Thoracic aorta (tissue), 2 donors: ENCODE measurements around the gene GSTM4. TPM values are rescaled to one million over a fixed set of nuclear protein-coding genes. Genes with fewer than 3 reads are reported as not detected.

Source experiments
- ATAC-seq: fragments of 150-250 bp; one replicate; pipeline ENCODE4 v1.8.0; 2017; ENCODE audit warnings: low read depth; ENCODE audit not compliant: insufficient number of reproducible peaks, low FRiP score
- DNase-seq: peaks from one replicate; pipeline ENCODE4 v3.0.0-alpha.2; 2020; ENCODE audit warnings: low spot score
- H3K27ac ChIP-seq, 2 donors: fragments of 200-600 bp; sonication (generic); 1 replicate in 1 of 2; 2 replicates in 1 of 2; pipeline ENCODE4 v1.5.1; 2016; ENCODE audit warnings: mild to moderate bottlenecking in 2 of 2, moderate library complexity in 2 of 2
- H3K27me3 ChIP-seq: fragments of 200-600 bp; sonication (generic); replicated peaks from 2 replicates; pipeline ENCODE4 v1.6.0; 2016; ENCODE audit warnings: mild to moderate bottlenecking; ENCODE audit not compliant: insufficient read depth
- H3K36me3 ChIP-seq: fragments of 200-600 bp; sonication (generic); one replicate; pipeline ENCODE4 v1.5.1; 2016
- H3K4me1 ChIP-seq, 2 donors: fragments of 200-600 bp; sonication (generic); 1 replicate in 1 of 2; 2 replicates in 1 of 2; pipeline versions ENCODE4 v1.5.1 to v1.6.0; 2016; ENCODE audit warnings: low read depth in 2 of 2, mild to moderate bottlenecking in 1 of 2; ENCODE audit not compliant: control insufficient read depth in 1 of 2
- H3K4me3 ChIP-seq: fragments of 200-600 bp; sonication (generic); 2 replicates; pipeline ENCODE4 v1.5.1; 2016; ENCODE audit warnings: mild to moderate bottlenecking
- H3K9me3 ChIP-seq: fragments of 200-600 bp; sonication (generic); 2 replicates; pipeline ENCODE4 v1.5.1; 2016
- total RNA-seq, 2 donors: library from RNA; depleted of rRNA; stranded (reverse); fragments of >200 nt; gene quantifications; one replicate each; pipeline versions ENCODE4 v1.1.0 to v1.2.3, GENCODE V29; 2016
- TF ChIP-seq, protein P1 (sequence below): fragments of 200-600 bp; sonication (generic); IDR thresholded peaks from one replicate; pipeline ENCODE4 v1.5.1; 2019; ENCODE audit warnings: antibody characterized with exemption

Gene GSTM4
- total RNA-seq, 2 donors from 2014 or later, result 15.7 to 28.4 TPM

DNA sequence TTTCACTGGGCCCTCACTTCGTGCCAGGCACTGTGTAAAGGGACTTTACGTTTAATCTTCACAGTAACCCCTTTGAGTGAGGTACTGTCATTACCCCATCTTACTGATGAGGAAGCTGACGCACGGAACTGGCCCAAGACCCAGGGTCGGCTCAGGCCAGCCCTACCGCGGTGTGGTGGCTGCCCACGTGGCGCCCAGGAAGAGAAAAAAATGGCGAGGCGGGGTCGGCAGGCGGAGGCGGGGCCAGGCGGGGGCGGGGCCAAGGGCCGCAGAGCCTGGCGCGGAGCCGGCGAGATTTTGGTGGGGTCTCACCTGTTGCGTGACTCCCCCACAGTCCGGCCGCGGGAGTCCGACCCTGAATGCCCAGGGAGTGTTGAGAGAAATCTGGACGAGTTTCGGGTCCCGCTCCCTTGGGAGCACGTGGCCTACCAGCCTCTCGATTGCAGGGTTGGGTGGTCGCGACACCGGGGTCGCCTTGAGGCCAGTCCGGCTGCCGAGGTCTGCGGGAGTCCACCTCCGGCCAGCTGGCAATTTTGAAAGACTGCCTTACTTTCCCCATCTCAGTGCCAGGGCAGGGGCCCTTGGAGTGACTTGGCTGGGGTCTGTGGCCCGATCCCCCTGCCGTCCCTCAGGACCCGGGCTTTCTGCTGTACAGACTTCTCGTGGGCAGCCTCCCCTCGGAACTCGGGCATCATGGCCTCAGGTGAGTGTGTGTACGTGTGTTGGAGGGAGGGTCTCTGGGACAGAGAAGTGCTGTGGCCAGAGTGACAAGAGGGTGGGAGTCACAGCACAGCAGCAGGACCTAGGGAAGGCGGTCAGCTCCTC, 36.1 kb upstream of the GSTM4 start, which contains the start of the genes AMPD2 and GNAT2:
AMPD2 (plus strand) TSS at position 262 of the 825 bp plus-strand sequence. CDS start 1,339 bp downstream, outside the sequence.
GNAT2 (minus strand) TSS at position 41 of the 825 bp plus-strand sequence. CDS start 6,746 bp downstream, outside the sequence.
- peak within 1 kb of the TSS; percentile 79 to 93 for H3K27ac ChIP-seq
- peaks cover 29 to 44% of the 10 kb centered on the region in 2 donors for H3K4me1 ChIP-seq
- H3K4me3 ChIP-seq, result peak within 1 kb of the TSS; percentile 88
- ATAC-seq (peak; percentile 57), DNase-seq (no peak)
- no peaks in the 10 kb centered on the region for H3K36me3 ChIP-seq
- H3K27me3 ChIP-seq, result no peaks in the 10 kb centered on the region
- TF ChIP-seq, protein P1, sequence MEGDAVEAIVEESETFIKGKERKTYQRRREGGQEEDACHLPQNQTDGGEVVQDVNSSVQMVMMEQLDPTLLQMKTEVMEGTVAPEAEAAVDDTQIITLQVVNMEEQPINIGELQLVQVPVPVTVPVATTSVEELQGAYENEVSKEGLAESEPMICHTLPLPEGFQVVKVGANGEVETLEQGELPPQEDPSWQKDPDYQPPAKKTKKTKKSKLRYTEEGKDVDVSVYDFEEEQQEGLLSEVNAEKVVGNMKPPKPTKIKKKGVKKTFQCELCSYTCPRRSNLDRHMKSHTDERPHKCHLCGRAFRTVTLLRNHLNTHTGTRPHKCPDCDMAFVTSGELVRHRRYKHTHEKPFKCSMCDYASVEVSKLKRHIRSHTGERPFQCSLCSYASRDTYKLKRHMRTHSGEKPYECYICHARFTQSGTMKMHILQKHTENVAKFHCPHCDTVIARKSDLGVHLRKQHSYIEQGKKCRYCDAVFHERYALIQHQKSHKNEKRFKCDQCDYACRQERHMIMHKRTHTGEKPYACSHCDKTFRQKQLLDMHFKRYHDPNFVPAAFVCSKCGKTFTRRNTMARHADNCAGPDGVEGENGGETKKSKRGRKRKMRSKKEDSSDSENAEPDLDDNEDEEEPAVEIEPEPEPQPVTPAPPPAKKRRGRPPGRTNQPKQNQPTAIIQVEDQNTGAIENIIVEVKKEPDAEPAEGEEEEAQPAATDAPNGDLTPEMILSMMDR, result no peak
- H3K9me3 ChIP-seq, result no peaks in the 10 kb centered on the region

DNA sequence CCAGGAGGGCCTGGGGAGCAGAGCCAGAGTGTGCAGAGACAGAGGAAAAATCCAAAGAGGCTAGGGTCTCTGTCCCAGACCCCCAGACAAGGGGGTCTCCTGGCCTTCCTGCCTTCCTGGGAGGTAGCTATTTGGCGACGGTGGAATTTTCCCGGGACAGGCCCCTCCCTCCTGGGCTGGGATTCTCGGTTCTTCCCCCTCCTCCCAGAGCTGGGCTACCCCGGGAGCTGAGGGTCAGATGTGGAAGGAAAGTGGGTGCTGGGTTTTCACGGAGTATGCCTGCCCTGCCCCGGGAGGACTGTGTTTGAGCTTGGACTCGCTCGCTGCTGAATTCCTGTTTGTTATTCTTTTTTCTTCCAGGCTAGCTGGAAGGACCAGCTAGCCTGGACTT, 35.5 kb upstream of the GSTM4 start:
- DNase-seq, result no peak
- ATAC-seq, result peak; percentile 36
- TF ChIP-seq, protein P1, result no peak

DNA sequence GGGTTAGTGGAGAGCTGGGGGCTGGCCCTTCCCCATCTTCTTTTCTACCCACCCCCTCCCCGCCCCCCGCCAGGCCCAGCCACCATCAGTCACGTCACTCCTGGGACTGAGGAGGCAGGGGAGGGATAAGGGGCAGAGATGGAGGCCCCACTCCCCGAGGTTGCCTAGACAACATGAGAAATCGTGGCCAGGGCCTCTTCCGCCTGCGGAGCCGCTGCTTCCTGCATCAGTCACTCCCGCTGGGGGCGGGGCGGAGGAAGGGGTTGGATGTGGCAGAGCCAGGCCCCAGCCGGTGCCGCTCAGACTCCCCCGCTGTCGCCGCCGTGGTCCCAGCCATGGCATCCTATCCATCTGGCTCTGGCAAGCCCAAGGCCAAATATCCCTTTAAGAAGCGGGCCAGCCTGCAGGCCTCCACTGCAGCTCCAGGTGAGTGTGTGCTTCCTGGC, 35.0 kb upstream of the GSTM4 start:
- Histone ChIP-seq H3K4me1 (peaks cover 29 to 44% of the 10 kb centered on the region in 2 donors), H3K27me3 (no peaks in the 10 kb centered on the region), H3K36me3 (no peaks in the 10 kb centered on the region), H3K9me3 (no peaks in the 10 kb centered on the region), H3K4me3 (peak overlapping the region; percentile 88), H3K27ac (peak overlapping the region; percentile 79 to 93)
- TF ChIP-seq, protein P1, result no peak
- DNase-seq (peak; percentile 97), ATAC-seq (peak; percentile 63)

More for the DNA sequence above, 35.5 kb upstream of the GSTM4 start:
- no peaks in the 10 kb centered on the region for H3K9me3 ChIP-seq
- H3K27me3 ChIP-seq, result no peaks in the 10 kb centered on the region
- peak overlapping the region; percentile 79 to 93 for H3K27ac ChIP-seq
- no peaks in the 10 kb centered on the region for H3K36me3 ChIP-seq
- peaks cover 29 to 44% of the 10 kb centered on the region in 2 donors for H3K4me1 ChIP-seq
- H3K4me3 ChIP-seq, result peak overlapping the region; percentile 88

DNA sequence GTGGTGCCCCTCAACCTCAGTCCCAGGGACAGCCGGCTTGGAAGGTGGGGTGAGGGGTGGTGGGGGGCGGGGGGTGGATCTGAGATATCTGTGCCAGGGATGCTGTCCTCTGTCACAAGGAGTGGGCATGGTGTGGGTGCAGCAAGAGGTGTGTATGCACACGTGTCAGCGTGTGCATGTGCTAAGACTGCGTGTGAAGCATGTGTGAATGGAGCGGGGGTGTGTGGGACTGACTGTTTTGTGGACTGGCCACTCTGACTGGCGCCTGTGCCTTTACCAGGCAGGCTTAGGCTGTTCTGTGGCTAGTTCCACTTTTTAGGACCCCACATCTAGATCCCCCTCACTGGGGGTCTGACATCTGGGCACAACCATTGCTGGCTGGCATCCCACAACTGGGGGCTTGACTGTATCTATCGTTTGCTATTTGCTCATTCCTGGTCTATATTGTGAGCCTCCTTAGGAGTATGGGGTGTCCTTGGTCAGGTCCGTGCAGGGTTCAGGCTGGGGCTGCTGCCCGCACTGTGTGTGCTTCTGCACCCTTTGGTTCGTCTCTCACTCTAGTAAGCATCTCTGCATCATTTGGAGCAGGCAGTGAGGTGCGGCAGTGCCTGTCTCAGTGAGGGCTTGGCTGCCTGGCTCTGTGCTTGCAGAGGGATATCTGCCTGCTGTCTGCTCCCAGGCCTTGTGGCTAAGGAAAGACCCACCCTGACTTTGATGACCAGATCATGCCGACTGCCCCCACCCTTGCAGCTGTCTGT, 34.3 kb upstream of the GSTM4 start:
- no peaks in the 10 kb centered on the region for H3K27me3 ChIP-seq
- DNase-seq (no peak), ATAC-seq (no peak)
- H3K36me3 ChIP-seq, result peaks cover 6% of the 10 kb centered on the region
- H3K9me3 ChIP-seq, result no peaks in the 10 kb centered on the region
- peaks cover 29 to 44% of the 10 kb centered on the region in 2 donors for H3K4me1 ChIP-seq
- peak overlapping the region; percentile 79 to 93 for H3K27ac ChIP-seq
- peak overlapping the region; percentile 88 for H3K4me3 ChIP-seq
- TF ChIP-seq, protein P1, result no peak
